Gastrocnemius medialis (tissue), 4 donors: ENCODE data around the gene THSD4. TPM values are rescaled to one million over a fixed set of nuclear protein-coding genes. Genes with fewer than 3 reads are reported as not detected.

Experiments
- ATAC-seq, 2 donors: fragments of 150-250 bp; one replicate each; pipeline ENCODE4 v1.9.1; 2016
- DNase-seq, 2 donors: peaks; one replicate each; pipeline ENCODE4 v3.0.0-alpha.2; 2019
- H3K27ac ChIP-seq, 4 donors: fragments of 200-600 bp; sonication (generic); 1 replicate in 1 of 4; 2 replicates in 3 of 4; pipeline ENCODE4 v1.5.1; 2016 to 2018; ENCODE audit warnings: mild to moderate bottlenecking in 2 of 4, moderate library complexity in 1 of 4
- H3K27me3 ChIP-seq, 3 donors: fragments of 200-600 bp; sonication (generic) in 2 of 3; 1 replicate in 1 of 3; 2 replicates in 2 of 3; pipeline versions ENCODE4 v1.5.1 to v1.6.0; 2016 to 2019; ENCODE audit warnings: mild to moderate bottlenecking in 1 of 3, moderate library complexity in 1 of 3
- H3K36me3 ChIP-seq, 2 donors: fragments of 200-600 bp; sonication (generic) in 1 of 2; one replicate each; pipeline ENCODE4 v1.5.1; 2017 to 2018
- H3K4me1 ChIP-seq, 2 donors: fragments of 200-600 bp; sonication (generic) in 1 of 2; one replicate each; pipeline ENCODE4 v1.5.1; 2016 to 2017; ENCODE audit warnings: mild to moderate bottlenecking in 2 of 2
- H3K4me3 ChIP-seq, 4 donors: fragments of 200-600 bp; sonication (generic) in 3 of 4; 1 replicate in 1 of 4; 2 replicates in 3 of 4; pipeline ENCODE4 v1.5.1; 2016 to 2019; ENCODE audit warnings: mild to moderate bottlenecking in 2 of 4
- H3K9me3 ChIP-seq, 3 donors: fragments of 200-600 bp; sonication (generic) in 2 of 3; 1 replicate in 1 of 3; 2 replicates in 2 of 3; pipeline ENCODE4 v1.5.1; 2016 to 2019
- CTCF ChIP-seq, 5 experiments: fragments of 450-650 bp in 3 of 5; fragments of 200-600 bp in 2 of 5; sonication (generic) in 2 of 5; IDR thresholded peaks in 4 of 5; conservative IDR thresholded peaks in 1 of 5; 1 replicate in 4 of 5; 2 replicates in 1 of 5; pipeline ENCODE4 v1.5.1; 2016 to 2019; ENCODE audit warnings: antibody characterized with exemption in 5 of 5, mild to moderate bottlenecking in 3 of 5, moderate library complexity in 3 of 5
- POLR2A ChIP-seq, 2 donors: fragments of 450-650 bp; IDR thresholded peaks; one replicate each; pipeline ENCODE4 v1.6.1; 2017; ENCODE audit warnings: antibody characterized with exemption in 2 of 2, mild to moderate bottlenecking in 2 of 2, moderate library complexity in 2 of 2
- in situ Hi-C, 4 donors: fragments of 200-750 bp; cut with MboI; loops; one replicate each; pipeline versions ENCODE4 v1.15.0 to v1.8.0; 2017; ENCODE audit warnings: low sequenced_read_pairs in 4 of 4
- intact Hi-C: fragments of 100-400 bp; cut with DNase I; formaldehyde crosslinking; loops from one replicate; pipeline ENCODE4 v1.15.1; 2023; ENCODE audit warnings: low total_unique reads
- total RNA-seq, 4 donors: library from RNA; depleted of rRNA; stranded (reverse); fragments of >200 nt; gene quantifications; one replicate each; pipeline versions ENCODE4 v1.1.0 to v1.2.3, GENCODE V29; 2016

Gene THSD4
- total RNA-seq, 4 donors from 2014 or later = 0.35 to 3.1 (median 0.60) TPM

- Histone ChIP-seq H3K4me3 (no peak overlapping the region), H3K9me3 (no peaks in the 10 kb centered on the region), H3K27me3 (no peaks in the 10 kb centered on the region), H3K27ac (no peak overlapping the region), H3K4me1 (peaks cover 1 to 3% of the 10 kb centered on the region in 2 donors), H3K36me3 (no peaks in the 10 kb centered on the region)
- in situ Hi-C loops = no loop called here
- intact Hi-C loops = no loop called here
- ATAC-seq = no peak
- TF ChIP-seq POLR2A (IDR thresholded peaks at IDR 0.05) (no peak), CTCF (IDR thresholded peaks at IDR 0.05 in 4 of 5, conservative IDR thresholded peaks at IDR 0.05 in 1 of 5) (no peak)
- no peak for DNase-seq
Measured at GRCh38 chr15:71362556-71362955, 247.3 kb downstream of the THSD4 start.

DNA sequence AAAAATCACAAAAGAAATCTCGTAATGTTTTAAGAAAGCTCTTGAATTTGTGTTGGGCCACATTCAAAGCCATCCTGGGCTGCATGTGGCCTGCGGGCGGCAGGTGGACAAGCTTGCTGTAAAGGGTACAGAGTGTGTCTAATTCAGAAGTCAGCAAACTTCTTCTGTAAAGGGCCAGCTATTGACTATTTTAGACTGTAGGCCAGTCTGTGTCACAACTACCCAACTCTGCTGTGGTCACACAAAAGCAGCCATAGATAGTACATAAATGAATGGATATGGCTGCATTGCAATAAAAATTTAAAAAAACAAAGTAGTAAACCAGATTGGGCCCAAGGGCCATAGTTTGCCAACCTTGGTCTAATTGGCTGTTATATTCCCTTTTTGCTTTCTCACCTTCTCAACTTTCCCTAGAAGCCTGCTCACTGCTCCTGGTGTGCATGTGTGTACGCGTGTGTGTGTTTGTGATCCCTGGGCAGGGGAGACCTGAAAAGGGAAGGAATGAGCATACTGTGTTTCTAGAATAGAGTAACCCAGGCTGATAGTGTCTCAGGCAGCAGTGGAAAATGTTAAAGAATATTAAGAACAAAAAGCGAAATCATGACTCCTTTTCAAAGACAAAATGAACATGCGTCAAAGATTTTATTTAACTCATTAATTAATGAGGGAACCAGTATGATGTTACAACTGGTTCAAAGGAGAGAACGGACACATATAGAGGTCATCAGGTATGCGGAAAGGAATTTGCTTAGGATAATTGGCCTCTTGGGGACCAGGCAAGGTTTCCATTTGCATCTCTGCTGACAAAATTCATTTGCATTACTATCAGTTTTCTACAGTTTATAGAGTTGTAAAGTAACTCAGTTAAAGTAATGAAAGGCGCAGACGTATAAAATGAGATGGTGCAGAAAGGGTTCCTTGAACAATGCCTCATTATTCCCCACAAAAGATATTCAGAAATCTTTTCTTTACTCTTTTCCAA is 248.0 kb downstream of the THSD4 start:
- in situ Hi-C loops (no loop called here), intact Hi-C loops (no loop called here)

GRCh38 chr15:71364117-71364584 is 248.9 kb downstream of the THSD4 start:
- TF ChIP-seq POLR2A (IDR thresholded peaks at IDR 0.05) (no peak), CTCF (IDR thresholded peaks at IDR 0.05 in 4 of 5, conservative IDR thresholded peaks at IDR 0.05 in 1 of 5) (no peak)
- no peak for DNase-seq
- ATAC-seq = no peak
- in situ Hi-C loops (no loop called here), intact Hi-C loops (no loop called here)
- Histone ChIP-seq H3K4me1 (no peaks in the 10 kb centered on the region), H3K9me3 (no peaks in the 10 kb centered on the region), H3K27me3 (no peaks in the 10 kb centered on the region), H3K36me3 (no peaks in the 10 kb centered on the region), H3K4me3 (no peak overlapping the region), H3K27ac (no peak overlapping the region)

More for the DNA sequence above, 248.0 kb downstream of the THSD4 start:
- Histone ChIP-seq H3K36me3 (no peaks in the 10 kb centered on the region), H3K4me1 (no peaks in the 10 kb centered on the region), H3K27me3 (no peaks in the 10 kb centered on the region), H3K4me3 (no peak overlapping the region), H3K9me3 (no peaks in the 10 kb centered on the region), H3K27ac (no peak overlapping the region)
- DNase-seq (no peak), ATAC-seq (no peak)
- TF ChIP-seq POLR2A (IDR thresholded peaks at IDR 0.05) (no peak), CTCF (IDR thresholded peaks at IDR 0.05 in 4 of 5, conservative IDR thresholded peaks at IDR 0.05 in 1 of 5) (no peak)

GRCh38 chr15:71366522-71366921 is 251.3 kb downstream of the THSD4 start:
- TF ChIP-seq POLR2A (IDR thresholded peaks at IDR 0.05) (no peak), CTCF (IDR thresholded peaks at IDR 0.05 in 4 of 5, conservative IDR thresholded peaks at IDR 0.05 in 1 of 5) (no peak)
- Histone ChIP-seq H3K27ac (no peak overlapping the region), H3K4me1 (no peaks in the 10 kb centered on the region), H3K36me3 (no peaks in the 10 kb centered on the region), H3K27me3 (no peaks in the 10 kb centered on the region), H3K4me3 (no peak overlapping the region), H3K9me3 (no peaks in the 10 kb centered on the region)
- ATAC-seq (no peak), DNase-seq (no peak)
- in situ Hi-C loops (no loop called here), intact Hi-C loops (no loop called here)
